Measurements from ENCODE around the gene RAB3C.

RAB3C gene

DNA sequence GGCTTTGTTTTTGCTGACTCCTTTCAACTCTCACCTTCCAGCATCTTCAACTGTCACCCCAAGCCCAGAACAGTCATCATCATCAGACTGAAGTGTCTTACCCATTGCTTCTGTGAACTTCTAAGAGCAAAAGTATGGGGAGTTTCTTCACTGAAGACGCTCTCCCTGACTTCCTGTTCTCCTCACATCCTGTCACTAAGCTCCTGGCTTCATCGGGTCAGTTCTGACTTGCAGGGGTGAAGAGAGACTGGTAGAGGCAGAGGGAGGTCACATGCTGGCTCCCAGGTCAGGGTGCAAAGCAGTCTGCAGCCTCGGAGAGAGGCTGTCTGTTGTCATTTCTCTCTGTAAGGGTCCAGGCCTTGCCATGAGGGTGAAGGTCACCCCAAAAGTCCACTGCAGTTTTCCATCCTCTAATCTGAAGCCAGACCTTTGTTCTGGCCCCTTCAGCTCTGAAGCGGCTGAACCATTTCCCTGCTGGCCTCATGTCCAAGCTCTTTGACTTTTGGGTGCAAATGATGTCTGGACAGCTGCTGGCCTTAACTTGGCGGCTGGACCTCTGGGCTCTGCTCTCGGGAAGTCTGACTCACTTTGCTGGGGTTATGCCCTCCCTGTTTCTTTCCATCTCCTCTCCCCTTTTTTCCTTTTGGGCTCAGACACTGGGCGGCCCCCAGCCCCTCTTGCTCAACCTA is 305.0 kb downstream of the RAB3C start:
- TF ChIP-seq, protein P1, sequence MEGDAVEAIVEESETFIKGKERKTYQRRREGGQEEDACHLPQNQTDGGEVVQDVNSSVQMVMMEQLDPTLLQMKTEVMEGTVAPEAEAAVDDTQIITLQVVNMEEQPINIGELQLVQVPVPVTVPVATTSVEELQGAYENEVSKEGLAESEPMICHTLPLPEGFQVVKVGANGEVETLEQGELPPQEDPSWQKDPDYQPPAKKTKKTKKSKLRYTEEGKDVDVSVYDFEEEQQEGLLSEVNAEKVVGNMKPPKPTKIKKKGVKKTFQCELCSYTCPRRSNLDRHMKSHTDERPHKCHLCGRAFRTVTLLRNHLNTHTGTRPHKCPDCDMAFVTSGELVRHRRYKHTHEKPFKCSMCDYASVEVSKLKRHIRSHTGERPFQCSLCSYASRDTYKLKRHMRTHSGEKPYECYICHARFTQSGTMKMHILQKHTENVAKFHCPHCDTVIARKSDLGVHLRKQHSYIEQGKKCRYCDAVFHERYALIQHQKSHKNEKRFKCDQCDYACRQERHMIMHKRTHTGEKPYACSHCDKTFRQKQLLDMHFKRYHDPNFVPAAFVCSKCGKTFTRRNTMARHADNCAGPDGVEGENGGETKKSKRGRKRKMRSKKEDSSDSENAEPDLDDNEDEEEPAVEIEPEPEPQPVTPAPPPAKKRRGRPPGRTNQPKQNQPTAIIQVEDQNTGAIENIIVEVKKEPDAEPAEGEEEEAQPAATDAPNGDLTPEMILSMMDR (IDR thresholded peaks at IDR 0.05; ENCODE audit: insufficient read depth, low read length, poor library complexity, severe bottlenecking) = no peak
- no peaks in the 10 kb centered on the region for H3K36me3 ChIP-seq (ENCODE audit: control insufficient read depth, insufficient read depth, low read length)
- no peak for DNase-seq (ENCODE audit: extremely low read depth, insufficient read length)
- H3K27me3 ChIP-seq (replicated peaks; ENCODE audit: control insufficient read depth, insufficient read depth, low read length) = no peaks in the 10 kb centered on the region; the same call in 1 of the 2 replicates
- H3K4me3 ChIP-seq (replicated peaks; ENCODE audit: low read depth, low read length) = no peak overlapping the region

- no peaks in the 10 kb centered on the region; the same call in 1 of the 2 replicates for H3K27me3 ChIP-seq (replicated peaks; ENCODE audit: control insufficient read depth, insufficient read depth, low read length)
- DNase-seq (ENCODE audit: extremely low read depth, insufficient read length) = no peak
- TF ChIP-seq, protein P1 (IDR thresholded peaks at IDR 0.05; ENCODE audit: insufficient read depth, low read length, poor library complexity, severe bottlenecking) = no peak
- H3K4me3 ChIP-seq (replicated peaks; ENCODE audit: low read depth, low read length) = no peak overlapping the region
- H3K36me3 ChIP-seq (ENCODE audit: control insufficient read depth, insufficient read depth, low read length) = no peaks in the 10 kb centered on the region
Measured at GRCh38 chr5:58890265-58890664, 307.4 kb downstream of the RAB3C start.

DNA sequence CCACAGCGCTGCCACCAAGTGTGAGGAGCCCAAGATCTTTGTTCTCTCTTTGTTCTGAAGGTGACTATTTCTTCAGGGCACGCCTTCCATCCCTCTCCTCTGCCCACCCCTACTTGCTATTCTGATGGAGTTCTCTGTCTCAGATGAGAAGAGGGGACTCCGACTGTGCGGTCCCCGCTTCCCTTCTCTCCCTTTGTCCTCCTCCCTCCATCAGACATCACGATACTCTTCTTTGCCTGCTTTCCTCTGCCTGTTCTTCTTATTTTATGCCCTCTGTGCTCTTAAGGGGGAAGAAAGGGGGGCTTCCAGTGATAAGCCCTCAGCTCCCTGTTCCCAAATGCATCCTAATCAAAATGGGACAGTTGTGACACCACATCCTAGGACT is 307.8 kb downstream of the RAB3C start:
- H3K27me3 ChIP-seq (replicated peaks; ENCODE audit: control insufficient read depth, insufficient read depth, low read length) = no peaks in the 10 kb centered on the region; the same call in 1 of the 2 replicates
- H3K4me3 ChIP-seq (replicated peaks; ENCODE audit: low read depth, low read length) = no peak overlapping the region
- DNase-seq (ENCODE audit: extremely low read depth, insufficient read length) = no peak
- TF ChIP-seq, protein P1 (IDR thresholded peaks at IDR 0.05; ENCODE audit: insufficient read depth, low read length, poor library complexity, severe bottlenecking) = no peak
- no peaks in the 10 kb centered on the region for H3K36me3 ChIP-seq (ENCODE audit: control insufficient read depth, insufficient read depth, low read length)

DNA sequence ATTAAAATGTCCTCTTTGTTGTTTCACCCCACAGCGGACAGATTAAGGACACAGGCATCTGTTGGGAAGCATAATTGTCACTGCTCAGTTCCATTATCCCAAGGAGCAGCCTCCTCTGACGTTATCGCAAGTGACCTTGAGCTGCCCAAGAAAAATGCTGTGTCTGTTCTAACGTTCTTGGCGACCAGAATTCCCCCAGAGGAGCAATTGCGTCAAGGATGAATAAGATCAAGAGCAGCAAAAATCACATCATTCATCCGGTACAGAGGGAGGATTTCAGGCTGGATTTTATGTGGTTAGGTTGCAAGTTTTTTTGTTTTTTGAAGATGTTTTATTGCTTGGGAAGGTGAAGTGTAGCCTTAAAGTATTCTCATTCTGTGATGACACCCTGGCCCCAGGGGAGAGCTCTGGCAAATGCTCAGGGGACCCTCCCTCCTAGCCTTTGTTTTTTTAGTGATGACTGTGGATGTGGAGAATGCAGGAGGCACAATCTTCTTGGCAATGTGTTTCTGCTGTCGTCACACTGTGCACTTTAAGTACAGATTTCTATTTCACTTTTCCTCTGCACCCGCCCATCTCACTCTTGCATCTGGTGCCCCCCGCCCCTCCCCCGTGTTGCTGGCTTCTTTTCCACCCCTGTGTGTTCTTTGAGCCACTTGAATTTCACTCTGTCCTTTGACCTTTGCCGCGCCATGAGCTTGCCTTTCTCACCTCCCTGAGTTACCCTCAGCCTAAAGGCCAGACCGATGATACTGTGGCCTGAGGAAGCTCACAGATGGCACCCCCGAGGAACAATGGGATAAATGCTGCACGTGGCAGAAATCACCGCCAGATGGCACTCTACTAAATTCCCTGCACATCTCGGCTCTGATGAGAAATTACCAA is 308.5 kb downstream of the RAB3C start:
- TF ChIP-seq, protein P1 (IDR thresholded peaks at IDR 0.05; ENCODE audit: insufficient read depth, low read length, poor library complexity, severe bottlenecking) = peak; percentile 73
- H3K4me3 ChIP-seq (replicated peaks; ENCODE audit: low read depth, low read length) = no peak overlapping the region
- no peak for DNase-seq (ENCODE audit: extremely low read depth, insufficient read length)
- H3K36me3 ChIP-seq (ENCODE audit: control insufficient read depth, insufficient read depth, low read length) = no peaks in the 10 kb centered on the region
- no peaks in the 10 kb centered on the region; the same call in 1 of the 2 replicates for H3K27me3 ChIP-seq (replicated peaks; ENCODE audit: control insufficient read depth, insufficient read depth, low read length)

GRCh38 chr5:58891971-58892343 is 309.1 kb downstream of the RAB3C start:
- Histone ChIP-seq H3K36me3 (ENCODE audit: control insufficient read depth, insufficient read depth, low read length) (no peaks in the 10 kb centered on the region), H3K4me3 (replicated peaks; ENCODE audit: low read depth, low read length) (no peak overlapping the region), H3K27me3 (replicated peaks; ENCODE audit: control insufficient read depth, insufficient read depth, low read length) (no peaks in the 10 kb centered on the region; the same call in 1 of the 2 replicates)
- TF ChIP-seq, protein P1 (IDR thresholded peaks at IDR 0.05; ENCODE audit: insufficient read depth, low read length, poor library complexity, severe bottlenecking) = no peak
- no peak for DNase-seq (ENCODE audit: extremely low read depth, insufficient read length)
